ENCODE measurements around the gene CNR1. TPM values are rescaled to one million over a fixed set of nuclear protein-coding genes. Genes with fewer than 3 reads are reported as not detected.

CNR1 gene
- total RNA-seq, 1 experiment from 2014 or later: 0.13 TPM

DNA sequence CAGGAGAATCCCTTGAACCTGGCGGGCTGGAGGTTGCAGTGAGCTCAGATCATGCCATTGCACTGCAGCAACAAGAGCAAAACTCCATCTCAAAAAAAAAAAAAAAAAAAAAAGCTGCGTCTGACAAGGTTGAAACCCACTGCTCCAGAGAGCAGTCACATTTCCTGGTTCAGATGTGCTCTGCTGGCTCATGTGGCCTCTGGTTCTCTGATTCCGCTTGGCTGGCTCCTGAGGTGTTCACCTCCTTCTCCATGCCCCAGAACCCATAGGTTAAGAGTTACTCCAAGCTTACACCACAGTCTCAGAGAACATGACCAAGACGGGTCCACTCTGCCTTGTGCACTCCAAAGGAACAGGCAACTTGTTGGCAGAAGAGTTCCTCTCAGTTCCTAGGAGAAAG lies 8.8 kb upstream of the CNR1 start:
- no peaks in the 10 kb centered on the region for H3K4me1 ChIP-seq (ENCODE audit: control insufficient read depth, insufficient read depth, low read length)
- POLR2A ChIA-PET: no interaction called here
- no peak for ATAC-seq
- no peaks in the 10 kb centered on the region; the same call in 1 of the 2 replicates for H3K27me3 ChIP-seq (ENCODE audit: control insufficient read depth, insufficient read depth, low read length)
- in situ Hi-C loops (cut with HindIII; ENCODE audit: low pct_unique_long_range_greater_than_20kb, low sequenced_read_pairs) (no loop called here), intact Hi-C loops (cut with micrococcal nuclease; ENCODE audit: unreplicated experiment) (no loop called here)
- H3K9me3 ChIP-seq (ENCODE audit: control insufficient read depth, insufficient read depth, low read depth, low read length): no peaks in the 10 kb centered on the region
- no peaks in the 10 kb centered on the region for H3K36me3 ChIP-seq (ENCODE audit: control insufficient read depth, insufficient read depth, low read length)
- DNase-seq (ENCODE audit: low read depth, low spot score): no peak
- H3K27ac ChIP-seq (ENCODE audit: low read length): no peak overlapping the region
- TF ChIP-seq, protein P1, sequence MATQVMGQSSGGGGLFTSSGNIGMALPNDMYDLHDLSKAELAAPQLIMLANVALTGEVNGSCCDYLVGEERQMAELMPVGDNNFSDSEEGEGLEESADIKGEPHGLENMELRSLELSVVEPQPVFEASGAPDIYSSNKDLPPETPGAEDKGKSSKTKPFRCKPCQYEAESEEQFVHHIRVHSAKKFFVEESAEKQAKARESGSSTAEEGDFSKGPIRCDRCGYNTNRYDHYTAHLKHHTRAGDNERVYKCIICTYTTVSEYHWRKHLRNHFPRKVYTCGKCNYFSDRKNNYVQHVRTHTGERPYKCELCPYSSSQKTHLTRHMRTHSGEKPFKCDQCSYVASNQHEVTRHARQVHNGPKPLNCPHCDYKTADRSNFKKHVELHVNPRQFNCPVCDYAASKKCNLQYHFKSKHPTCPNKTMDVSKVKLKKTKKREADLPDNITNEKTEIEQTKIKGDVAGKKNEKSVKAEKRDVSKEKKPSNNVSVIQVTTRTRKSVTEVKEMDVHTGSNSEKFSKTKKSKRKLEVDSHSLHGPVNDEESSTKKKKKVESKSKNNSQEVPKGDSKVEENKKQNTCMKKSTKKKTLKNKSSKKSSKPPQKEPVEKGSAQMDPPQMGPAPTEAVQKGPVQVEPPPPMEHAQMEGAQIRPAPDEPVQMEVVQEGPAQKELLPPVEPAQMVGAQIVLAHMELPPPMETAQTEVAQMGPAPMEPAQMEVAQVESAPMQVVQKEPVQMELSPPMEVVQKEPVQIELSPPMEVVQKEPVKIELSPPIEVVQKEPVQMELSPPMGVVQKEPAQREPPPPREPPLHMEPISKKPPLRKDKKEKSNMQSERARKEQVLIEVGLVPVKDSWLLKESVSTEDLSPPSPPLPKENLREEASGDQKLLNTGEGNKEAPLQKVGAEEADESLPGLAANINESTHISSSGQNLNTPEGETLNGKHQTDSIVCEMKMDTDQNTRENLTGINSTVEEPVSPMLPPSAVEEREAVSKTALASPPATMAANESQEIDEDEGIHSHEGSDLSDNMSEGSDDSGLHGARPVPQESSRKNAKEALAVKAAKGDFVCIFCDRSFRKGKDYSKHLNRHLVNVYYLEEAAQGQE (IDR thresholded peaks at IDR 0.05; ENCODE audit: insufficient read depth in 1 of 2, low read depth in 2 of 2, low read length in 1 of 2): no peak
- TF ChIP-seq TCF7L2 (IDR thresholded peaks at IDR 0.05; ENCODE audit: low read depth, low read length): no peak
- TF ChIP-seq, protein P2, sequence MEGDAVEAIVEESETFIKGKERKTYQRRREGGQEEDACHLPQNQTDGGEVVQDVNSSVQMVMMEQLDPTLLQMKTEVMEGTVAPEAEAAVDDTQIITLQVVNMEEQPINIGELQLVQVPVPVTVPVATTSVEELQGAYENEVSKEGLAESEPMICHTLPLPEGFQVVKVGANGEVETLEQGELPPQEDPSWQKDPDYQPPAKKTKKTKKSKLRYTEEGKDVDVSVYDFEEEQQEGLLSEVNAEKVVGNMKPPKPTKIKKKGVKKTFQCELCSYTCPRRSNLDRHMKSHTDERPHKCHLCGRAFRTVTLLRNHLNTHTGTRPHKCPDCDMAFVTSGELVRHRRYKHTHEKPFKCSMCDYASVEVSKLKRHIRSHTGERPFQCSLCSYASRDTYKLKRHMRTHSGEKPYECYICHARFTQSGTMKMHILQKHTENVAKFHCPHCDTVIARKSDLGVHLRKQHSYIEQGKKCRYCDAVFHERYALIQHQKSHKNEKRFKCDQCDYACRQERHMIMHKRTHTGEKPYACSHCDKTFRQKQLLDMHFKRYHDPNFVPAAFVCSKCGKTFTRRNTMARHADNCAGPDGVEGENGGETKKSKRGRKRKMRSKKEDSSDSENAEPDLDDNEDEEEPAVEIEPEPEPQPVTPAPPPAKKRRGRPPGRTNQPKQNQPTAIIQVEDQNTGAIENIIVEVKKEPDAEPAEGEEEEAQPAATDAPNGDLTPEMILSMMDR (IDR thresholded peaks at IDR 0.05): no peak
- no peak for TF ChIP-seq SIN3A (IDR thresholded peaks at IDR 0.05; ENCODE audit: borderline replicate concordance, insufficient read depth, low read depth, low read length)
- TF ChIP-seq POLR2AphosphoS5 (IDR thresholded peaks at IDR 0.05; ENCODE audit: low read depth, low read length): no peak
- BruUV-seq (replicated peaks): no TSS peak
- H3K4me3 ChIP-seq (ENCODE audit: low read depth in 2 of 2, low read length in 2 of 2): no peak overlapping the region
- CTCF ChIA-PET: no interaction called here

DNA sequence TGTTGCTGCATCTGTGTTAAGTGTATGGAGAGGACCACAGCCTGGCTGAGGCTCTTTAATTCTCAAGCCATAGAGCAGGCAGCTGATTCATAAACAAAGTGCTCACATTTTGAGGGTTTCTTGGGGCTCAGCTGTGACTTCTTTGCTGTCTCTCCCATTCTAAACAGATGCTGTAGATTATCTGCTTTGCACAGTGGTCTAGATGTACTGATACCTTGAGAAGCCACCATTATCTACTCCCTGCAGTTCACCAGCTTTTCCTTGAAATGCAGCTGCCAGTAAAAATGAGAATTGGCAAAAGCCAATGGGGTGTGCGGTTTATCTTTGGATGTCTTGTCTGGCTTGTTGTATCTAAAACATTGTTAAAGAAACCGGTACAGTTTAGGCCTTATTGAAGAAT lies 5.2 kb upstream of the CNR1 start:
- BruUV-seq (replicated peaks): no TSS peak
- ATAC-seq (no peak), DNase-seq (ENCODE audit: low read depth, low spot score) (no peak)
- H3K27me3 ChIP-seq (ENCODE audit: control insufficient read depth, insufficient read depth, low read length): no peaks in the 10 kb centered on the region; the same call in 1 of the 2 replicates
- H3K4me1 ChIP-seq (ENCODE audit: control insufficient read depth, insufficient read depth, low read length): no peaks in the 10 kb centered on the region
- H3K27ac ChIP-seq (ENCODE audit: low read length): no peak overlapping the region
- POLR2A ChIA-PET: no interaction called here
- H3K9me3 ChIP-seq (ENCODE audit: control insufficient read depth, insufficient read depth, low read depth, low read length): no peaks in the 10 kb centered on the region
- H3K4me3 ChIP-seq (ENCODE audit: low read depth in 2 of 2, low read length in 2 of 2): no peak overlapping the region
- intact Hi-C loops (cut with micrococcal nuclease; ENCODE audit: unreplicated experiment) (no loop called here), in situ Hi-C loops (cut with HindIII; ENCODE audit: low pct_unique_long_range_greater_than_20kb, low sequenced_read_pairs) (no loop called here)
- no peaks in the 10 kb centered on the region for H3K36me3 ChIP-seq (ENCODE audit: control insufficient read depth, insufficient read depth, low read length)
- CTCF ChIA-PET: no interaction called here
- TF ChIP-seq TCF7L2 (IDR thresholded peaks at IDR 0.05; ENCODE audit: low read depth, low read length) (no peak), POLR2AphosphoS5 (IDR thresholded peaks at IDR 0.05; ENCODE audit: low read depth, low read length) (no peak), SIN3A (IDR thresholded peaks at IDR 0.05; ENCODE audit: borderline replicate concordance, insufficient read depth, low read depth, low read length) (no peak)
- TF ChIP-seq, protein P2 (IDR thresholded peaks at IDR 0.05): no peak
- TF ChIP-seq, protein P1 (IDR thresholded peaks at IDR 0.05; ENCODE audit: insufficient read depth in 1 of 2, low read depth in 2 of 2, low read length in 1 of 2): no peak
